Stimulated activated CD4-positive, alpha-beta T cell treated with anti-CD3 and anti-CD28 coated beads, Interleukin-4, amount 100 ng/mL, for 4 hours (primary cell): Measurements from ENCODE around the gene LPO.

ENCODE experiments used
- DNase-seq, 2 experiments: peaks; one replicate each; pipeline ENCODE4 v3.0.0-alpha.2; 2020

Gene LPO

DNA sequence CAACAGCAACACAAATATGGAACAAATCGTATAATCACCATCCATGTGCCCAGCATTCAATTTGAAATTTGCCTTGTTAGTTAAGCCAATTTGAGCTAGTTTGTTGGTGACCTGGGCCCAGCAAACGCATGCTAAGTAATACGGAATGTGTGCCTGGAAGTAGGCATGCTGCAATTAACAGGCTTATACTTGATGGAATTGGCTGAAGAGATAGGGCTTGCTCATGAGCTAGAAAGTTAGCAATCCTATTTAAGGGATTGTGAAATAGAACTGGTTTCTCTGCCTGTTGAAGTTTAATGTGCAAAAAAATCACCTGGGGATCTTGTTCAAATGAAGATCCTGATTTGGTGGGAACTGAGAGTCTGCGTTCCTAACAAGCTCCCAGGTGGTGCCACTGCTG, 8.5 kb upstream of the LPO start:
- no peak for DNase-seq

GRCh38 chr17:58231641-58232040, 6.7 kb upstream of the LPO start:
- DNase-seq = no peak

DNA sequence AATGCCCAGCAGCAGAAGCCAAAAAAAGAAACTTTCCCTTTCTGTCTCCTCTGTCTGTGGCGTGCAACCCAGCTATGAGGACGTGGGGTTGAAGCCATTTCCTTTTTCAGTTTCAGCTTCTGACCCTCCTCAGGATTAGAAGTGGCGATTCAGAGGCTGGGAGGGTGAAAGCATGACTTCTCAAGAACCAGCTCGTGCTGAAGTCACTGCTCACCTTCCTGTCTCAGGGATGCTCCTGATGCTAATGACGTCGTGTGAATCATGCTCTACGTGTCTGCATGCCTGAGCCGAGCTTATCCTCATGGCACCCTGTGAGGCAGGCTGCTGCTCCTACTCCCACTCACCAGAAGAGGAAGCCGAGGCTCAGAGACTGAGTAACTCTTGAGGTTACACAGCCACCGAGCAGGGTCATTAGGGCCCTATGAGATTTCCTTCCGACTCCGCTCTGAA, 5.7 kb upstream of the LPO start:
- peak in 1 of 2 experiments; percentile 14 for DNase-seq

DNA sequence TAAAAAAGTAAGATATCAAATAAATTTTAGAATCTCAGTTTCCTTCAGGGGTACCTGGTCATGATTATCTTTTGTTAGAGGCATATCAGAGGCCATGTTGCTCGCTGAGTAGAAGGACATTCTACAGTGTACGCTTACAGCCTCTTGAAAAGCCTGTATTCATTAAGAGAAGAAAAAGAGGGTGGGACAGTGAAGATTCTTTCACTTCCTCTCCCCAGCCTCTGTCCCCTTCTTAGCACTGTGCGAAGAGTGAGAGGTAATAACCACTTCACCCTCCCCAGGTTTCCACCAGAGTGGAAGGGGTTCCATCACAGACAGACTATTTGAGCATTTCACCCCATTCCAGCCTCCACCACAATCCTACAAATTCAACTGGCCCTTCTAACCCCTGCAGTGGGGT, 4.8 kb upstream of the LPO start:
- DNase-seq = no peak

- no peak for DNase-seq
These were observed 3.9 kb upstream of the LPO start for GRCh38 chr17:58234512-58234911.

DNA sequence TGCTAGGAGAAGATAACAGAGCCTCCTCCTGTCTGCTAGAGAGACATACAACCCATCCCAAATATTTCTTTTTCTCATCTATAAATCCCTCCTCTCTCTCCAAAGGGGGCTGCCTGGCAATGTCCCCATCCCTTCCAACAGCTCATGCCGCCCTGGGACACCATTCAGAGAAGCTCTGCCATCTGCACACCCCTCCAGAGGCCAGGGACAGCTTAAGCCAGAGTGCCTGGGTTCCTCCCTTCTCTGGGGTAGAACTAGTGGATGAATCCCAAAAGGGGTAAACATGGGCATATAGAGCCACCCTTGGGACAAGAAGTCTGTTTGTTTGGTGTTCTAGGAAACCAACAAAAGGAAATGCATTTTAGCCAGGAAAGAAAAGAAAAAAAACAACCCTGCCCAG, 2.6 kb upstream of the LPO start:
- no peak for DNase-seq

GRCh38 chr17:58236394-58236793, 2.0 kb upstream of the LPO start:
- no peak for DNase-seq

DNA sequence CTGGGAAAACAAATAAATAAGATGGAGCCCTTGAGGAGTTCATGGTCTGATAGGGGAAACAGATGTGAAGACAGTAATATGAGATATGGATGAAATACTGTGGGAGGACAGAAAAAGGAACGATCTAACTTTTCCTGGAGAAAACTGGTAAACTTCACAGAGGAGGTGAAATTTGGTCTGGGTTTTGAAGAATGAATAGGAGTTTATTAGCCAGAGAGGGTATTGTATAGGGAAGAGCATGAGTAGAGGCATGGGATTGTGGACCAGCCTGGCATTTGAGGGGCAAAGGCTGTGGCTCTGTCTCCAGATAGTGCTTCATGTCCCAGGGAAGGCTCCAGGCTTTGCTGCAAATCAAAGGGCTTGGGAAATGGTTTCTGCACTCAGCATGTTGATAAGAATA, 1.6 kb downstream of the LPO start:
- DNase-seq = no peak

DNA sequence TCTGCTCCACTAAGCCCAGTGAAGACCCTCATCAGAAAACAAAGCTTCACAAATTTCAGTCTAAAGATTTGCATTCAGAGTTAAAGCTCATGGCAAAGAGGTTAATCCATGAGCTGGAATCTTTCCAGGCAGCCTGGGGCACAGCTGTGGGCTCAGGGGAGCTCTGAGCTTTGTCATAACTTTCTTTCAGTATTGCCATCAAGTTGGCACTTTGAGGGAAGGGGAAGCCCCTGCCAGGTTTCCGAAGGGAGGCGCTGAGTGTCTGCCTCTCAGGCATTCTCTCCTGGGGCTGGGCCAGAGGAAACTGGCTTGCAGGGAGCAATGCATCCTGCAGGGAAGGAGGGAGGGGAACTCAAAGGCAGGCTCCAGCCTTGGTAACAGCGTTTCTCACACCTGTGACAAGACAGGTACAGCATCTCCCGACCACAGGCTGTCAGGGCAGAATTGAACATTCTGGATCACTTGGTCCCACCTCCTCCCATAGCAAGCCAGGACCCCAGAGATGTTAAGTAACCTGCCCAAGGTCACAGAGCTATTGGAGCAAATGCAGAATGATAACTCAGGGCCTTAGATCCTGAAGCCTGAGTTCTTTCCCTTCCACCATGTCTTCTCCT, 3.9 kb downstream of the LPO start:
- no peak for DNase-seq

DNA sequence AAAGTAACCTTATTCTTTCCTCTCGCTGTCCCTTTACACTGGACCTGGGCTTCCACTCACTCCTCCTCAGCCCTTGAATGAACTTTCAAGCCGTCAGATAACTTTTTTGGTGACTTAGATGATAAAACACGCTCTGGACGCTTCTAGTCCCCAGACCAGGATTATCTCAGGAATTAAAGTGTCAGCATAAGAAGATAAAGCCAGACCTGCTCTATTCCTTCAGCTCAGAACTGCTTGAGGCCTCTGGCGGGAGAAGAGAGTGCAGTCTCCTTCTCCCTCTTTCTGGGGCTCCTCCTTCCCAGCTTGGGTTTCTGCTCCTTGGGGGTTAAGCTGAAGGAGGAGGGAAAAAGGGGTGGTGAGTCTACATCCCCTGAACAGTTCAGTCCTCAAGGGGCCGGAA, 6.6 kb downstream of the LPO start:
- DNase-seq = no peak

GRCh38 chr17:58245428-58246103, 7.2 kb downstream of the LPO start:
- no peak for DNase-seq

- DNase-seq = no peak
These were observed 7.8 kb downstream of the LPO start for GRCh38 chr17:58246104-58246740.

DNA sequence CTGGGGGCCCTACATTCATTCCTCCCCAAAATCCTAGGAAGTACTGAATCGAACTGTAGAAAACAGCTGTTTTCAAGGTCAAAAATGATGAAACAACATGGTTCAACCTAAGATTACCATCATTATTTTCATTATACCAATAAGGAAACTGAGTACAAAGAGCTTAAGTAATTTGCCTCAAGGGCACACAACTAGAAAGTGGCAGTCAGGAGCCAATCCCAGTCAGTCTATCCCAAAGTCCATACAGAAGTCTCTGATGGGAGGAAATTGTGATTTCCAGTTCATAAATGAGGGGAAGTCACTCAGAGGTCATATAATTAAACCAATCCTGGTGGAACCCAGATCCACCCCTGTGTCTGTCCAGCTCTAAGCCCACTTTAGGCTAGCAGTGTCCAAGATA, 8.4 kb downstream of the LPO start:
- no peak for DNase-seq

GRCh38 chr17:58247511-58248363, 9.4 kb downstream of the LPO start:
- no peak for DNase-seq

DNA sequence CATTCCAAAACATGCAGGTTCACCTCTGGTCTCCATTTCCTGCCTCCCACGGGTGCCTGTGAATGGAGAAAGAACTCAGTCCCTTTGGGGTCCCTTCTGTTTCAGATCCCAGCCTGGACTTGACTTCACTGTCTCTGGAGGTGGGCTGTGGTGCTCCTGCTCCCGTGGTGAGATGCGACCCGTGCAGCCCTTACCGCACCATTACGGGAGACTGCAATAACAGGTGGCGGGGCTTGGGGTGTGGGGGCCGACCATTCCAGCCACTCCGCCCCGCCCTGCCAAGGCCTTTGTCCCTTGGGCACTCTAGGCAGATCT, 10.5 kb downstream of the LPO start:
- DNase-seq = no peak

DNA sequence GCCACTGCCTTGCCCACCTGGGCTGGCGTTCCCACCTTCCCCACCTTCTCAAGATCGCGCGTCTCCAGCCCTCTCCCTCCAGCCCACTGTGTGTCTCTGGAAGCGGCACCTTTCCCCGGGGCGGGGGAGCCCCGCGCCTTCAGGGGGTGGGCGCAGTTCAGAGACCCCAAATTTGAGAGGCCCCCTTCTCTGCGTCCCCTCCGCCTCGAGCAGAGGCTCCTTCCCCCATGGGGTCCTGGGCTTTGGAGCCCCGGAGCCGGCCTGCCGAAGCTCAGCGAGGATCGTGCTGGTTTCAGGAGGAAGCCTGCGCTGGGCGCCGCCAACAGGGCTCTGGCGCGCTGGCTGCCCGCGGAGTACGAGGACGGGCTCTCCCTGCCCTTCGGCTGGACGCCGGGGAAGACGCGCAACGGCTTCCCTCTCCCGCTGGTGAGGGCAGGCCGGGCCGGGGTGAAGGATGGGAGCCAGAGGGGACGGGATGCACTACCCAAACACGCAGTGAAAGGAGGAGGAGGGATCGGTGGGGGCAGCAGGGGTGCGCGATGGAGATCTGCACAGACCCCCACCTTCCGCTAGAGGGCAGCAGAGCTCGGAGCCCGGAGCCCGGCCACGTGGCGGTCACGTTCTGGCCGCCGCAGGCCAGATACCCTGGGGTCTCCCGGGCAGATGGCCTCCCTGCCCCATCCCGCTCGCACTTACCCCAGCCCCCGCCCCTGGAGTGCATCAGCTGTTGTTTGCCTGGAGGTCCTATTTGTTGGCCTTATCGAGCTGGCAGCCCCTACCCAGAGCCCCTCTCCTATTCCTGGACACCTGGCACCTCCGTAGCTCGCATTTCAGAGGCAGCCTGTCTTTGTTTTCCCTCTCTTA, 11.1 kb downstream of the LPO start:
- peak; percentile 71 to 77 for DNase-seq

DNA sequence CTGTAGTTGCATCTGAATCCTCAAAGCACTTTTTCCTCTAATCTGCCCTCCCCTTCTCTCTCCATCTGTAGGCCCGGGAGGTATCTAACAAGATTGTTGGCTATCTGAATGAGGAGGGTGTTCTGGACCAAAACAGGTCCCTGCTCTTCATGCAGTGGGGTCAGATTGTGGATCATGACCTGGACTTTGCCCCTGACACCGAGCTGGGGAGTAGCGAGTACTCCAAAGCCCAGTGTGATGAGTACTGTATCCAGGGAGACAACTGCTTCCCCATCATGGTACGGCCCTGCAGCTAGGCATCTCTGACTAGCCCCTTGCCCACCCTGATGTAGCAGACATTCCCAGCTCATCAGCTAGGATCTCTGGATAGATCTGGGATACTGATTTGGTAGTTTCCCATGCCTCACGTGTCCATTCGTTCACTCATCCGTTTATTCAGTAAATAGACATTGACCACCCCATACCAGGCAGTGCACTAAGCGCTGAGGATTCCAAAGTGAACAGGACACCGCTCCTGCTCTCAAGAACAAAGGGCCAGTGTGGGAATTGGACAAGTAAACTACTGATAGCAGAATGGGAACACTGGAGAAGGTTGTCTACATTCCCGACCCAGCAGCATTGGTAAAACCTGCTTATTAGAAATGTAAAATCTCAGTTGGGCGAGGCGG, 12.1 kb downstream of the LPO start:
- no peak for DNase-seq

- DNase-seq = no peak
These were observed 13.8 kb downstream of the LPO start for GRCh38 chr17:58252141-58252540.

GRCh38 chr17:58253082-58253481, 14.7 kb downstream of the LPO start:
- no peak for DNase-seq

DNA sequence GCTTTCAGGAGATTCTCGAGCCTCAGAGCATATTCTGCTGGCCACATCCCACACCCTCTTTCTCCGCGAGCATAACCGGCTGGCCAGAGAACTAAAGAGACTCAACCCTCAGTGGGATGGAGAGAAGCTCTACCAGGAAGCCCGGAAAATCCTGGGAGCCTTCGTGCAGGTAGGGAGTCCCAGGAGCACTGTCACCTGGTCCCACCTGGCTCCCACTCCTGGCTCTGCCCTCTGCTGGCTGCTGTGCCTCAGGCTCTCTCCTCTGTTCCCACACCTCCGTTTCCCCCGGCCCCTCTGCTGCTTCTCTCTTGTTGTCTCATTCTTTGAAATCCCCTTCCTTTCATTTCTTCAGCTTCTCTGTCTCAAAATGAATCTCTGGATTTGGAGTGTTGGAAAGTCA, 16.4 kb downstream of the LPO start:
- DNase-seq = no peak

DNA sequence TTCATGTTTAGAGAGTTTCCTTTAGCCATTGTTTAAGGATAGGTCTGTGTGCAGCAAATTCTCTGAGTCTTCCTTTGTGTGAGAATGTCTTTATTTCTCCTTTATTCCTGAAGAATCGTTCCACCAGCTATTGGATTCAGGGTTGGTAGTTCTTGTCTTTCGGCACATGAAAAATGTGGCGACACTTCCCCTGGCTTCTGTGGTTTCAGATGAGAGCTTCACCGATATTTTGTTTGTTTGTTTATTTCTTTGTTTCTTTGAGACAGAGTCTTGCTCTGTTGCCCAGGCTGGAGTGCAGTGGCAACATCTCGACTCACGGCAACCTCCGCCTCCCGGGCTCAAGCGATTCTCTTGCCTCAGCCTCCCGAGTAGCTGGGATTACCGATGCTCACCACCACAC, 23.8 kb downstream of the LPO start:
- no peak for DNase-seq

DNA sequence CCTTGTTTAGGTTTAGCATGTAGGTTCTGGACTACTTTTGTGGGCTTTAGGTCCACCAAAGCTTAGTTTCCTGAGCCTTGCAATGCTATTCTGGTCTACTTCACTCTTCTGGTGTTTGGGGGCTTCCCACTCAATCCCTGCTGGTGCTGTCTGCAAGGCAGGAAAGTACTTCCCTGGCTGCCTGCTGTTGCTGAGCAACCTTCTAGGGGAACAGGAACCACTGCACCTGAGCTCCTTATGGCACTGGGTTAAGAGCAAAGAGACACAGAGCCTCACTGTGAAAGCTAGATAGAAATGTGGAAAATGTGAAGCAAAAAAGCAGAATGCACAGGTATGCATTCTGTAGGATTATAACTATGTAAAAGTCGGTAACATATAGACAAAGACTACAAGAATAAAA, 25.4 kb downstream of the LPO start:
- DNase-seq = no peak
